DOHH2 (cell line): ENCODE data around the gene PPP5C.

ENCODE experiments used
- H3F3A ChIP-seq: fragments of 200-600 bp; sonication (generic), shearing (Covaris generic); 2 replicates; pipeline ENCODE4 v1.6.0; 2016; ENCODE audit warnings: antibody characterized with exemption, mild to moderate bottlenecking; ENCODE audit not compliant: control insufficient read depth, insufficient read depth
- H3K27ac ChIP-seq: fragments of 200-600 bp; sonication (generic); 2 replicates; pipeline ENCODE4 v1.5.1; 2014; ENCODE audit warnings: low read depth, mild to moderate bottlenecking, low read length, moderate library complexity
- H3K27me3 ChIP-seq: fragments of 200-600 bp; sonication (generic); 2 replicates; pipeline ENCODE4 v1.6.1; 2014; ENCODE audit warnings: mild to moderate bottlenecking, low read length, mixed read lengths; ENCODE audit not compliant: control insufficient read depth
- H3K36me3 ChIP-seq: fragments of 200-600 bp; sonication (generic); 2 replicates; pipeline ENCODE4 v1.6.1; 2014; ENCODE audit warnings: mild to moderate bottlenecking, low read length, moderate library complexity, mixed read lengths; ENCODE audit not compliant: control insufficient read depth
- H3K4me1 ChIP-seq: fragments of 200-600 bp; sonication (generic); 2 replicates; pipeline ENCODE4 v1.6.1; 2014; ENCODE audit warnings: mild to moderate bottlenecking, low read length, mixed read lengths; ENCODE audit not compliant: control insufficient read depth
- H3K4me2 ChIP-seq: fragments of 200-600 bp; sonication (generic); 2 replicates; pipeline ENCODE4 v1.6.0; 2014; ENCODE audit warnings: mild to moderate bottlenecking, low read length, moderate library complexity
- H3K4me3 ChIP-seq: fragments of 200-600 bp; sonication (generic); 2 replicates; pipeline ENCODE4 v1.5.1; 2014; ENCODE audit warnings: mild to moderate bottlenecking, low read length, mixed read lengths
- H3K79me2 ChIP-seq: fragments of 200-600 bp; sonication (generic); 2 replicates; pipeline ENCODE4 v1.6.1; 2014; ENCODE audit warnings: mild to moderate bottlenecking, low read length, mixed read lengths; ENCODE audit not compliant: control insufficient read depth
- H3K9me2 ChIP-seq: fragments of 200-600 bp; sonication (generic); replicated peaks from 2 replicates; pipeline ENCODE4 v1.6.1; 2014; ENCODE audit warnings: mild to moderate bottlenecking, low read length, mixed read lengths; ENCODE audit not compliant: control insufficient read depth
- H3K9me3 ChIP-seq: fragments of 200-600 bp; sonication (generic); 2 replicates; pipeline ENCODE4 v1.6.1; 2014; ENCODE audit warnings: antibody characterized with exemption, low read length, mixed read lengths; ENCODE audit not compliant: control insufficient read depth, insufficient read depth
- H4K20me1 ChIP-seq: fragments of 200-600 bp; sonication (generic); 2 replicates; pipeline ENCODE4 v1.6.0; 2014; ENCODE audit warnings: low read depth, mild to moderate bottlenecking, antibody characterized with exemption, low read length, moderate library complexity; ENCODE audit not compliant: control insufficient read depth, insufficient read depth
- EZH2phosphoT487 ChIP-seq: fragments of 200-600 bp; sonication (generic); IDR thresholded peaks from 2 replicates; pipeline ENCODE4 v1.6.1; 2017; ENCODE audit warnings: borderline replicate concordance, mild to moderate bottlenecking, antibody characterized with exemption, low read length, moderate library complexity, mixed read lengths
- TF ChIP-seq, protein P1 (sequence below): fragments of 200-600 bp; sonication (generic); IDR thresholded peaks from one replicate; pipeline ENCODE4 v1.5.1; 2014; ENCODE audit warnings: antibody characterized with exemption, mild to moderate bottlenecking, low read depth, low read length; ENCODE audit not compliant: poor library complexity, severe bottlenecking

The PPP5C gene

DNA sequence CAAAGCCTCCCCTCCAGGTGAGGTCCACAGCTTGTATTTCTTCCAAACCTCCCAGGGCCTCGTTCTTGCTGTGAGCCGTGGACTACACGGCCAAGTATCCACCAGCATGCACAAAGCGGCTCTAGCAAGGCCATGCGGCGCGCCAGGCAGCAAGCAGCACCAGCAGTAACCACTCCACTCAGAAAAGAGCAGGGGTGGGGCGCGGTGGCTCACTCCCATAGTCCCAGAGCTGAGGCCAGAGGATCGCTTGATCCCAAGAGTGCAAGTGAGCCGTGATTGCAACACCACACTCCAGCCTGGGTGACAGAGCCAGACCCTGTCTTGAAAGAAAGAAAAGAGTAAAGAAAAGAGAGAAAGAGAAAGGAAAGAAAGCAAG lies 61.8 kb downstream of the PPP5C start:
- Histone ChIP-seq H3K4me3 (no peak overlapping the region), H3K4me2 (no peak overlapping the region), H3K79me2 (no peaks in the 10 kb centered on the region), H3K4me1 (no peaks in the 10 kb centered on the region), H3F3A (no peaks in the 10 kb centered on the region), H3K36me3 (no peaks in the 10 kb centered on the region), H3K9me2 (no peaks in the 10 kb centered on the region), H4K20me1 (no peaks in the 10 kb centered on the region), H3K27me3 (peaks cover 9% of the 10 kb centered on the region), H3K9me3 (no peaks in the 10 kb centered on the region), H3K27ac (no peak overlapping the region)
- TF ChIP-seq, protein P1, sequence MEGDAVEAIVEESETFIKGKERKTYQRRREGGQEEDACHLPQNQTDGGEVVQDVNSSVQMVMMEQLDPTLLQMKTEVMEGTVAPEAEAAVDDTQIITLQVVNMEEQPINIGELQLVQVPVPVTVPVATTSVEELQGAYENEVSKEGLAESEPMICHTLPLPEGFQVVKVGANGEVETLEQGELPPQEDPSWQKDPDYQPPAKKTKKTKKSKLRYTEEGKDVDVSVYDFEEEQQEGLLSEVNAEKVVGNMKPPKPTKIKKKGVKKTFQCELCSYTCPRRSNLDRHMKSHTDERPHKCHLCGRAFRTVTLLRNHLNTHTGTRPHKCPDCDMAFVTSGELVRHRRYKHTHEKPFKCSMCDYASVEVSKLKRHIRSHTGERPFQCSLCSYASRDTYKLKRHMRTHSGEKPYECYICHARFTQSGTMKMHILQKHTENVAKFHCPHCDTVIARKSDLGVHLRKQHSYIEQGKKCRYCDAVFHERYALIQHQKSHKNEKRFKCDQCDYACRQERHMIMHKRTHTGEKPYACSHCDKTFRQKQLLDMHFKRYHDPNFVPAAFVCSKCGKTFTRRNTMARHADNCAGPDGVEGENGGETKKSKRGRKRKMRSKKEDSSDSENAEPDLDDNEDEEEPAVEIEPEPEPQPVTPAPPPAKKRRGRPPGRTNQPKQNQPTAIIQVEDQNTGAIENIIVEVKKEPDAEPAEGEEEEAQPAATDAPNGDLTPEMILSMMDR = no peak

DNA sequence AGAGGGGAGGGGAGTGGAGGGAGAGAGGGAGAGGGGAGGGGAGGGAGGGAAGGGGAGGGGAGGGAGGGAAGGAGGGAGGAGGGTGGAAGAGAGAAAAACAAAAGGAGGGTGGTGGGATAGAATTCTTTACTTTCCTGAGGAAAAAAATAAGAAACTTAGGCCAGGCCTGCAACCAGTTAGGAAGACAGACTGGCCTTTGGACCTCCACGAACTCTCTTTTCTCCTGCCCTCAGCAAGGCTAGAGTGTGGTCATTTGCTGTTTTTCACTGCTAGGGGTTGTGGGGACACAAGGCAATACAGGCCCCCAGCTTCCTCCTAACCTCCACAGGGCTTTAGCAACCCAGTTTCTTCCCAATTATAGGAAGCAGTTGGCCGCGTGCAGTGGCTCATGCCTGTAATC lies 62.3 kb downstream of the PPP5C start:
- H3K36me3 ChIP-seq = no peaks in the 10 kb centered on the region
- H3K27me3 ChIP-seq = peaks cover 3% of the 10 kb centered on the region; the same call in 1 of the 2 replicates
- H3K9me3 ChIP-seq = no peaks in the 10 kb centered on the region
- no peaks in the 10 kb centered on the region for H3K79me2 ChIP-seq
- H3K9me2 ChIP-seq = no peaks in the 10 kb centered on the region
- H4K20me1 ChIP-seq = no peaks in the 10 kb centered on the region
- no peak overlapping the region for H3K4me3 ChIP-seq
- H3F3A ChIP-seq = no peaks in the 10 kb centered on the region
- TF ChIP-seq, protein P1 = no peak
- no peak for TF ChIP-seq EZH2phosphoT487
- H3K4me2 ChIP-seq = no peak overlapping the region
- H3K4me1 ChIP-seq = no peaks in the 10 kb centered on the region
- H3K27ac ChIP-seq = no peak overlapping the region

DNA sequence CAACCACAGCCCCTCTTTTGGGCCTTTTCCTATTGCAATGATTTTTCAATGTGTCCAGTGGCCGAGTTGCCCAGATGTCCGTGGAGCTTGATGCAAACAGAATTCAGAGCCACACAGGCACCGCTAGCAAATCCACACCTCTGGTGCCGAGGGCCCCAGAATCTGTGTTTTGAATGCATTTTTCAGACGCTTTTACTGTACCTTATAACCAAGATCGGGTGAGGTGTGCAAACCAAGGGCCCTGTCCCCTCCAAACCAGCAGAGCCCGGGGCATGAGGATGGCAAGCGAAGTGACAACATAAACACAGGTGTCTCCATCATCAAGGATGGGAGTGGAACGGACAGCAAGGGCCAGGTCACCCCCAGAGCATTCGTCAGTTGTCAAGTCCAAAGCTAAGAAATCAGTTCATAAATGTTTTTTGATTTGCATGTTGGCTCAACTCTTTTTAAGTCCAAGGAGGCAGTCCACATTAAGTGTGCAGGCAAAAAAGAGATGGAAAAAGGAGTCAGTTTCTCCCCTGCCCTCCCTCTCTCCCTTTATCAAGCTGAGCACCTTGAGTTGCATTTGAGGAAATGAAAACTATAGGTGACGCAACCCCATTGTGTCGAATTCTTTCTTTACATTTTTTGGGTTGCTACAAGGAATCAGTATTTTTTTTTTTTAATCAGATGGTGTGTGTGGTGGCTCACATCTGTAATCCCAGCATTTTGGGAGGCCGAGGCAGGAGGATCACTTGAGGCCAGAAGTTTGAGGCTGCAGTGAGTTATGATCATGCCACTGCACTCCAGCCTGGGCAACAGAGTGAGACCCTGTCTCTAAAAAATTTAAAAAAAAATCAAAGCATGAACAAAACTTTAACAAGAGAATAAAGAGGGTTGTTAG lies 63.6 kb downstream of the PPP5C start:
- no peaks in the 10 kb centered on the region for H3K79me2 ChIP-seq
- no peaks in the 10 kb centered on the region for H3K9me3 ChIP-seq
- 0 out of 2 replicates have a peak, but pooled peaks cover 2% of the 10 kb centered on the region for H3K27me3 ChIP-seq
- no peaks in the 10 kb centered on the region for H3K4me1 ChIP-seq
- TF ChIP-seq, protein P1 = no peak
- TF ChIP-seq EZH2phosphoT487 = no peak
- H3K36me3 ChIP-seq = no peaks in the 10 kb centered on the region
- no peaks in the 10 kb centered on the region for H3F3A ChIP-seq
- H4K20me1 ChIP-seq = no peaks in the 10 kb centered on the region
- no peaks in the 10 kb centered on the region for H3K9me2 ChIP-seq
- no peak overlapping the region for H3K27ac ChIP-seq
- H3K4me2 ChIP-seq = no peak overlapping the region
- no peak overlapping the region for H3K4me3 ChIP-seq
